Loucy (cell line): Measurements from ENCODE around the gene PDCL3.

Source experiments
- CTCF ChIP-seq: fragments of 200-600 bp; sonication (generic); conservative IDR thresholded peaks from 2 replicates; pipeline ENCODE4 v1.5.1; 2014; ENCODE audit warnings: mild to moderate bottlenecking, antibody characterized with exemption, low read length
- EZH2phosphoT487 ChIP-seq: fragments of 200-600 bp; IDR thresholded peaks from 2 replicates; pipeline ENCODE4 v1.6.1; 2018; ENCODE audit warnings: antibody characterized with exemption, mild to moderate bottlenecking, moderate library complexity, borderline replicate concordance

- TF ChIP-seq CTCF (no peak), EZH2phosphoT487 (no peak)
These were observed 26.7 kb downstream of the PDCL3 start for GRCh38 chr2:100589527-100589926.
